BE2C (cell line): ENCODE results near the gene ADAM8.

Experiments used
- DNase-seq: peaks from one replicate; pipeline ENCODE4 v3.0.0-alpha.2; 2020
- H3K27me3 ChIP-seq: fragments of 250-450 bp; sonication (Bioruptor Pico); 2 replicates; pipeline ENCODE4 v1.5.1; 2020; ENCODE audit warnings: mild to moderate bottlenecking
- H3K36me3 ChIP-seq: fragments of 250-450 bp; sonication (Bioruptor Pico); 2 replicates; pipeline ENCODE4 v1.5.1; 2020; ENCODE audit warnings: mild to moderate bottlenecking
- H3K4me1 ChIP-seq: fragments of 250-450 bp; sonication (Bioruptor Pico); 2 replicates; pipeline ENCODE4 v1.5.1; 2020
- H3K4me3 ChIP-seq: 2 replicates; pipeline ENCODE4 v1.5.1; 2011; ENCODE audit warnings: low read depth, low read length
- H3K9me3 ChIP-seq: fragments of 250-450 bp; sonication (Bioruptor Pico); 2 replicates; pipeline ENCODE4 v1.5.1; 2020
- CTCF ChIP-seq: IDR thresholded peaks from 2 replicates; pipeline ENCODE4 v1.5.1; 2012; ENCODE audit warnings: mild to moderate bottlenecking, low read depth, low read length

The ADAM8 gene

GRCh38 chr10:133295426-133296320 lies 19.0 kb upstream of the ADAM8 start:
- H3K9me3 ChIP-seq, result no peaks in the 10 kb centered on the region
- H3K27me3 ChIP-seq, result no peaks in the 10 kb centered on the region
- H3K4me1 ChIP-seq, result no peaks in the 10 kb centered on the region
- DNase-seq, result no peak
- peaks cover 45% of the 10 kb centered on the region for H3K36me3 ChIP-seq
- no peak for TF ChIP-seq CTCF
- H3K4me3 ChIP-seq, result no peak overlapping the region

- DNase-seq, result no peak
- H3K9me3 ChIP-seq, result no peaks in the 10 kb centered on the region
- no peaks in the 10 kb centered on the region for H3K27me3 ChIP-seq
- no peak for TF ChIP-seq CTCF
- no peak overlapping the region for H3K4me3 ChIP-seq
- H3K36me3 ChIP-seq, result peaks cover 40% of the 10 kb centered on the region
- H3K4me1 ChIP-seq, result no peaks in the 10 kb centered on the region
These were observed 17.5 kb upstream of the ADAM8 start for GRCh38 chr10:133294189-133294588.

- DNase-seq, result no peak
- H3K36me3 ChIP-seq, result peaks cover 39% of the 10 kb centered on the region
- H3K9me3 ChIP-seq, result no peaks in the 10 kb centered on the region
- H3K4me3 ChIP-seq, result no peak overlapping the region
- no peaks in the 10 kb centered on the region for H3K4me1 ChIP-seq
- H3K27me3 ChIP-seq, result no peaks in the 10 kb centered on the region
- TF ChIP-seq CTCF, result no peak
These were observed 17.1 kb upstream of the ADAM8 start for GRCh38 chr10:133293810-133294119.

- no peak for DNase-seq
- no peak for TF ChIP-seq CTCF
- H3K27me3 ChIP-seq, result no peaks in the 10 kb centered on the region
- peaks cover 36% of the 10 kb centered on the region for H3K36me3 ChIP-seq
- H3K4me3 ChIP-seq, result no peak overlapping the region
- no peaks in the 10 kb centered on the region for H3K9me3 ChIP-seq
- H3K4me1 ChIP-seq, result no peaks in the 10 kb centered on the region
These were observed 16.5 kb upstream of the ADAM8 start for GRCh38 chr10:133292919-133293809.

- TF ChIP-seq CTCF, result no peak
- Histone ChIP-seq H3K36me3 (peaks cover 26% of the 10 kb centered on the region), H3K27me3 (no peaks in the 10 kb centered on the region)
These were observed 13.1 kb upstream of the ADAM8 start for GRCh38 chr10:133289761-133290160.

More at GRCh38 chr10:133289761-133290160, 13.1 kb upstream of the ADAM8 start:
- no peak for DNase-seq
- Histone ChIP-seq H3K4me3 (no peak overlapping the region), H3K9me3 (no peaks in the 10 kb centered on the region), H3K4me1 (no peaks in the 10 kb centered on the region)
